Measurements from ENCODE around the gene MYOT. TPM values are rescaled to one million over a fixed set of nuclear protein-coding genes. Genes with fewer than 3 reads are reported as not detected.

MYOT gene
- total RNA-seq, 1 experiment from 2014 or later = not detected

DNA sequence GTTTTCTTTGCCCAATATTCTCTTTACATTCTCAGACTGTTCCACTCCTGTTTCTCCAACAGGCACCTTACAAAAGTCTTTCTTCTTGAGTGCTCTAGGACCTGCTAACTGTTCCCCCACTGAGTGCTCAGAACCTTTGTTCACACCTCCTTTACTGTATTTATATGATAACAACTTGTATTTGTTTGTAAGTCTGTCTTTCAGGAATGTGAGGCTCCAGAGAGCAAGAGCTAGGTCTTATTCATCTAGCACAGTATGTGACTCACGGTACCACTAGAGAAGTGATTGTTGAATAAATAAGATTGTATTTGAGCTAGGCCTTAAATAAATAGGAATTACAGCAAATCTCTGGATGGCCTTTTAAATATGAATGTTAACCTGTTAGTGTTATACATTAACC is 42.5 kb upstream of the MYOT start:
- Mint-ChIP-seq H3K9me3 (ENCODE audit: low read depth, unreplicated experiment) (no peaks in the 10 kb centered on the region), H3K27ac (ENCODE audit: unreplicated experiment) (no peak overlapping the region), H3K4me3 (ENCODE audit: low read depth, unreplicated experiment) (no peak overlapping the region), H3K36me3 (ENCODE audit: insufficient read depth, unreplicated experiment) (no peaks in the 10 kb centered on the region), H3K27me3 (ENCODE audit: unreplicated experiment) (no peaks in the 10 kb centered on the region), H3K4me1 (ENCODE audit: low read depth, unreplicated experiment) (peaks cover 13% of the 10 kb centered on the region)
- BruUV-seq (replicated peaks) = no TSS peak
- CTCF ChIA-PET = interaction anchor here (0.6 to 2.2 kb wide), 4 partner anchors 46 to 1452 kb away, joined by 3 to 15 read pairs (median 3); no protein-coding TSS in a partner anchor
- TF ChIP-seq, protein P1, sequence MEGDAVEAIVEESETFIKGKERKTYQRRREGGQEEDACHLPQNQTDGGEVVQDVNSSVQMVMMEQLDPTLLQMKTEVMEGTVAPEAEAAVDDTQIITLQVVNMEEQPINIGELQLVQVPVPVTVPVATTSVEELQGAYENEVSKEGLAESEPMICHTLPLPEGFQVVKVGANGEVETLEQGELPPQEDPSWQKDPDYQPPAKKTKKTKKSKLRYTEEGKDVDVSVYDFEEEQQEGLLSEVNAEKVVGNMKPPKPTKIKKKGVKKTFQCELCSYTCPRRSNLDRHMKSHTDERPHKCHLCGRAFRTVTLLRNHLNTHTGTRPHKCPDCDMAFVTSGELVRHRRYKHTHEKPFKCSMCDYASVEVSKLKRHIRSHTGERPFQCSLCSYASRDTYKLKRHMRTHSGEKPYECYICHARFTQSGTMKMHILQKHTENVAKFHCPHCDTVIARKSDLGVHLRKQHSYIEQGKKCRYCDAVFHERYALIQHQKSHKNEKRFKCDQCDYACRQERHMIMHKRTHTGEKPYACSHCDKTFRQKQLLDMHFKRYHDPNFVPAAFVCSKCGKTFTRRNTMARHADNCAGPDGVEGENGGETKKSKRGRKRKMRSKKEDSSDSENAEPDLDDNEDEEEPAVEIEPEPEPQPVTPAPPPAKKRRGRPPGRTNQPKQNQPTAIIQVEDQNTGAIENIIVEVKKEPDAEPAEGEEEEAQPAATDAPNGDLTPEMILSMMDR (IDR thresholded peaks at IDR 0.05; ENCODE audit: unreplicated experiment) = no peak
- DNase-seq = no peak
- intact Hi-C loops (cut with micrococcal nuclease; ENCODE audit: unreplicated experiment) = loop anchor here (10.0 kb wide), 1 partner anchor 160 kb away; no protein-coding TSS in a partner anchor

DNA sequence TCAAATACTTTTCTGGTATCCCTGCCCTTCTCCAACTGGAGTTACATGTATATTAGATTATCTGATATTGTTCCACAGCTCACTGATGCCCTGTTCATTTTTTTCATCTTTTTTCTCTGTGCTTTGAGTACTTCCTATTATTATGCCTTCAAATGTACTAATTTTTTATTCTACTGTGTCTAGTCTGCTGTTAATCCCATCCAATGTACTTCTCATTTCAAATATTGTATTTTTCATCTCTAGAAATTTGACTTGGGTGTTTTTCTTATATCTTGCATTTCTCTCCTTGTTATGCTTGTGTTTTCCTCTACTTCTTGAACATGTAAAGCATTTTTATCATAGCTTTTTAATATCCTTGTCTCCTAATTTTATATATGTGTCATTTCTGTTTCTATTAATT is 41.6 kb upstream of the MYOT start:
- no peaks in the 10 kb centered on the region for H3K36me3 Mint-ChIP-seq (ENCODE audit: insufficient read depth, unreplicated experiment)
- CTCF ChIA-PET = interaction anchor here (1.3 to 2.2 kb wide), 2 partner anchors 47 to 166 kb away, joined by 3 to 15 read pairs; no protein-coding TSS in a partner anchor
- peaks cover 13% of the 10 kb centered on the region for H3K4me1 Mint-ChIP-seq (ENCODE audit: low read depth, unreplicated experiment)

DNA sequence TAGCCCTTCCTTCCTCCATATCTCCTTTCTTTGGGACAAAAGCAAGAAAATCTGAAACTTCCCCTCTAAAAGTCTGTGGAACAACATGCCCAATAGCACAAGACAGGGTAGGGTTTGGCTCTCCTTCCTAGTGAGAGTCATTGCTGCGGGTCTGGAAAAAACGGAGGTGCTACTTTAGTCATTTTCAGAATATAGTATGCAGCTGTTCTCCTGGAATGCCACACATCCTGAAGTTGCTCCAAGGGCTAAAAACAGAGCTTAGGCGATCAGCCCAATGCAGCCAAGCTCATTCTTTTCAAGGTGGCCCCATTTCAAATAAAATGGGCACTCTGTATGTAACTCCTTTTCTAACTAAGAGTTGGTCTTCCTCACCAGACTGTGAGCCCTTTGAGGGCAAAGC is 39.5 kb upstream of the MYOT start:
- H3K36me3 Mint-ChIP-seq (ENCODE audit: insufficient read depth, unreplicated experiment) = no peaks in the 10 kb centered on the region
- DNase-seq = no peak
- no peak overlapping the region for H3K27ac Mint-ChIP-seq (ENCODE audit: unreplicated experiment)
- no peaks in the 10 kb centered on the region for H3K27me3 Mint-ChIP-seq (ENCODE audit: unreplicated experiment)
- H3K4me3 Mint-ChIP-seq (ENCODE audit: low read depth, unreplicated experiment) = no peak overlapping the region
- CTCF ChIA-PET = interaction anchor here (0.9 to 1.0 kb wide), 2 partner anchors 13 to 49 kb away, joined by 3 read pairs; no protein-coding TSS in a partner anchor
- intact Hi-C loops (cut with micrococcal nuclease; ENCODE audit: unreplicated experiment) = loop anchor here (10.0 kb wide), 1 partner anchor 163 kb away; no protein-coding TSS in a partner anchor
- TF ChIP-seq, protein P1 (IDR thresholded peaks at IDR 0.05; ENCODE audit: unreplicated experiment) = no peak
- no TSS peak for BruUV-seq (replicated peaks)
- peaks cover 22% of the 10 kb centered on the region for H3K4me1 Mint-ChIP-seq (ENCODE audit: low read depth, unreplicated experiment)
- H3K9me3 Mint-ChIP-seq (ENCODE audit: low read depth, unreplicated experiment) = no peaks in the 10 kb centered on the region

More for the DNA sequence above, 41.6 kb upstream of the MYOT start:
- BruUV-seq (replicated peaks) = no TSS peak
- Mint-ChIP-seq H3K4me3 (ENCODE audit: low read depth, unreplicated experiment) (no peak overlapping the region), H3K9me3 (ENCODE audit: low read depth, unreplicated experiment) (no peaks in the 10 kb centered on the region), H3K27me3 (ENCODE audit: unreplicated experiment) (no peaks in the 10 kb centered on the region), H3K27ac (ENCODE audit: unreplicated experiment) (no peak overlapping the region)
- TF ChIP-seq, protein P1 (IDR thresholded peaks at IDR 0.05; ENCODE audit: unreplicated experiment) = no peak
- no peak for DNase-seq
- intact Hi-C loops (cut with micrococcal nuclease; ENCODE audit: unreplicated experiment) = loop anchor here (10.0 kb wide), 1 partner anchor 161 kb away; no protein-coding TSS in a partner anchor

DNA sequence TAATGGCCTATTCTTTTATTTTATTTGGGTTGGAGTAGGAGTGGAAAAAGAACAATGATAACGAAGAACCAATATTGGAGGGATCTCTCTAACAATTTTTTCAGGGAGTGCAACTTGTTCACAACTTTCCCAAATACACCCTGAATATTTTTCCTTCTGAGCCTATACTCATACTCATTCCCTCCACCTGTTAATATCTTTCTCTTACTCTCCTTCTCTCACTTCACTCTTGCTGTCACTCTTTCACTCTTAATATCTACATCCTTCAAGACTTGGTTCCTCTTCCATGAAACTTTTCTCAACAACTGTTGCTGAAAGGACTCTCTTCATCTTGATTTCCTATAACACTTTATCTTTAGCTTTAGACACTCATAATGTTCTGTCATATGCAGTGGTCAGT is 39.0 kb upstream of the MYOT start:
- Mint-ChIP-seq H3K27me3 (ENCODE audit: unreplicated experiment) (no peaks in the 10 kb centered on the region), H3K9me3 (ENCODE audit: low read depth, unreplicated experiment) (no peaks in the 10 kb centered on the region), H3K4me1 (ENCODE audit: low read depth, unreplicated experiment) (peaks cover 22% of the 10 kb centered on the region), H3K36me3 (ENCODE audit: insufficient read depth, unreplicated experiment) (peaks cover 4% of the 10 kb centered on the region), H3K4me3 (ENCODE audit: low read depth, unreplicated experiment) (no peak overlapping the region), H3K27ac (ENCODE audit: unreplicated experiment) (no peak overlapping the region)
- CTCF ChIA-PET = no interaction called here
- no TSS peak for BruUV-seq (replicated peaks)
- intact Hi-C loops (cut with micrococcal nuclease; ENCODE audit: unreplicated experiment) = loop anchor here (10.0 kb wide), 1 partner anchor 164 kb away; no protein-coding TSS in a partner anchor
- DNase-seq = no peak
- TF ChIP-seq, protein P1 (IDR thresholded peaks at IDR 0.05; ENCODE audit: unreplicated experiment) = no peak
